HEK293T (cell line): Measurements from ENCODE around the gene DYNC1LI1.

Experiments
- FOXM1 ChIP-seq: fragments of 450-650 bp; IDR thresholded peaks from 2 replicates; pipeline ENCODE4 v1.6.1; 2017; ENCODE audit warnings: mild to moderate bottlenecking, borderline replicate concordance
- SUZ12 ChIP-seq: fragments of 450-650 bp; IDR thresholded peaks from 2 replicates; pipeline ENCODE4 v1.6.1; 2016; ENCODE audit warnings: mild to moderate bottlenecking

DNA sequence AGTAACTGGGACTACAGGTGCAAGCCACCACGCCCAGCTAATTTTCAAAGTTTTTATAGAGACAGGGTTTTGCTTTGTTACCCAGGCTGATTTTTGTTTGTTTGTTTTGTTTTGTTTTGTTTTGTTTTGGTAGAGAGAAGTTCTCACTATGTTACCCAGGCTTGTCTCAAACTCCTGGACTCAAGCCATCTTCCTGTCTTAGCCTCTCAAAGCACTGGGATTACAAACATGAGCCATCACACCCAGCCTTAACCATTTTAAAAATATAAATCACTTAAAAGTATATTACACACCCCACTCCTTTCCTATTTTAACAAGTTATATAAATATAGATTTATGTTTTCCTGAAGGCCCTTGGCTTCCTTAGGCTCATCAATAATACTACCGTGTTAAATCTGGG, 6.5 kb upstream of the DYNC1LI1 start:
- TF ChIP-seq FOXM1 (no peak), SUZ12 (no peak)
